Lower leg skin (tissue), 3 donors: ENCODE measurements around the gene GTPBP3.

Experiments used
- POLR2A ChIP-seq, 2 donors: fragments of 450-650 bp; IDR thresholded peaks; one replicate each; pipeline ENCODE4 v1.6.1; 2016 to 2017; ENCODE audit warnings: antibody characterized with exemption in 2 of 2, mild to moderate bottlenecking in 1 of 2, moderate library complexity in 1 of 2
- TF ChIP-seq, protein P1 (sequence below), 3 donors: fragments of 450-650 bp; IDR thresholded peaks; one replicate each; pipeline ENCODE4 v1.5.1; 2016; ENCODE audit warnings: antibody characterized with exemption in 3 of 3, mild to moderate bottlenecking in 3 of 3, moderate library complexity in 2 of 3

DNA sequence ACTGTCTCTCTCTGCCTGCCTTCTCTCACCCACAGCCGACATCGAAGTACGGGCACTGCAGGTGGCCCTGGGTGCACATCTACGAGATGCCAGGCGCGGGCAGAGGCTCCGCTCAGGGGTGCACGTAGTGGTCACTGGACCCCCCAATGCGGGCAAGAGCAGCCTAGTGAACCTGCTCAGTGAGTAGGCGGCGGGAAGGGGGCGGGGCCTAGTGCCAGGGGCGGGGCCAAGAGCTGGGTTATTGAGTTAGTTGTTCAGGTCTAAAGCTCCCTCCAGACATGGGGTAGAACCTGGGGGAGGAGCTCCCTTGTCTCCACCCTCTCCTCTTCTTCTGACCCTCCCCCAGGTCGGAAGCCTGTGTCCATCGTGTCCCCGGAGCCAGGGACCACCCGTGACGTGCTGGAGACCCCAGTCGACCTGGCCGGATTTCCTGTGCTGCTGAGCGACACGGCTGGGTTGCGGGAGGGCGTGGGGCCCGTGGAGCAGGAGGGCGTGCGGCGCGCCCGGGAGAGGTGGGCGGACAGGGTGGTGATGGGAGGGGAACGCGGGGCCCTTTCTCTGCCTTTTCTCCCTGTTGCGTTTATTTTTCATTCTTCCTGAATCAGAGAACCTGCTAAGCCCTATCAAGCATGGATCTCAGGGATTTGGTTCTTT, 1.9 kb downstream of the GTPBP3 start:
- TF ChIP-seq, protein P1, sequence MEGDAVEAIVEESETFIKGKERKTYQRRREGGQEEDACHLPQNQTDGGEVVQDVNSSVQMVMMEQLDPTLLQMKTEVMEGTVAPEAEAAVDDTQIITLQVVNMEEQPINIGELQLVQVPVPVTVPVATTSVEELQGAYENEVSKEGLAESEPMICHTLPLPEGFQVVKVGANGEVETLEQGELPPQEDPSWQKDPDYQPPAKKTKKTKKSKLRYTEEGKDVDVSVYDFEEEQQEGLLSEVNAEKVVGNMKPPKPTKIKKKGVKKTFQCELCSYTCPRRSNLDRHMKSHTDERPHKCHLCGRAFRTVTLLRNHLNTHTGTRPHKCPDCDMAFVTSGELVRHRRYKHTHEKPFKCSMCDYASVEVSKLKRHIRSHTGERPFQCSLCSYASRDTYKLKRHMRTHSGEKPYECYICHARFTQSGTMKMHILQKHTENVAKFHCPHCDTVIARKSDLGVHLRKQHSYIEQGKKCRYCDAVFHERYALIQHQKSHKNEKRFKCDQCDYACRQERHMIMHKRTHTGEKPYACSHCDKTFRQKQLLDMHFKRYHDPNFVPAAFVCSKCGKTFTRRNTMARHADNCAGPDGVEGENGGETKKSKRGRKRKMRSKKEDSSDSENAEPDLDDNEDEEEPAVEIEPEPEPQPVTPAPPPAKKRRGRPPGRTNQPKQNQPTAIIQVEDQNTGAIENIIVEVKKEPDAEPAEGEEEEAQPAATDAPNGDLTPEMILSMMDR (IDR thresholded peaks at IDR 0.05): no peak
- TF ChIP-seq POLR2A (IDR thresholded peaks at IDR 0.05): no peak
